Measurements from ENCODE around the gene BMPER.

BMPER gene

GRCh38 chr7:34015651-34016050, 110.3 kb downstream of the BMPER start:
- FAIRE-seq (no peak), DNase-seq (ENCODE audit: insufficient read length, low spot score) (no peak)

- no peak for DNase-seq (ENCODE audit: insufficient read length, low spot score)
- FAIRE-seq = no peak
Observed at GRCh38 chr7:34016876-34017275, 111.5 kb downstream of the BMPER start.

GRCh38 chr7:34019301-34019790, 114.0 kb downstream of the BMPER start:
- DNase-seq (ENCODE audit: insufficient read length, low spot score) = no peak
- no peak for FAIRE-seq

GRCh38 chr7:34022626-34023025, 117.3 kb downstream of the BMPER start:
- FAIRE-seq (no peak), DNase-seq (ENCODE audit: insufficient read length, low spot score) (no peak)

- FAIRE-seq (no peak), DNase-seq (ENCODE audit: insufficient read length, low spot score) (no peak)
Observed at GRCh38 chr7:34025600-34025999, 120.3 kb downstream of the BMPER start.

GRCh38 chr7:34026481-34027190, 121.3 kb downstream of the BMPER start:
- no peak for FAIRE-seq

GRCh38 chr7:34031156-34031555, 125.8 kb downstream of the BMPER start:
- no peak for DNase-seq (ENCODE audit: insufficient read length, low spot score)
- FAIRE-seq = no peak

More at GRCh38 chr7:34026481-34027190, 121.3 kb downstream of the BMPER start:
- no peak for DNase-seq (ENCODE audit: insufficient read length, low spot score)

GRCh38 chr7:34034728-34035127, 129.4 kb downstream of the BMPER start:
- DNase-seq (ENCODE audit: insufficient read length, low spot score) (no peak), FAIRE-seq (no peak)

- FAIRE-seq (no peak), DNase-seq (ENCODE audit: insufficient read length, low spot score) (no peak)
Observed at GRCh38 chr7:34036051-34036920, 130.9 kb downstream of the BMPER start.

GRCh38 chr7:34036972-34037792, 131.8 kb downstream of the BMPER start:
- DNase-seq (ENCODE audit: insufficient read length, low spot score) (no peak), FAIRE-seq (no peak)

GRCh38 chr7:34038816-34039470, 133.6 kb downstream of the BMPER start:
- DNase-seq (ENCODE audit: insufficient read length, low spot score) (no peak), FAIRE-seq (no peak)

GRCh38 chr7:34041707-34042106, 136.4 kb downstream of the BMPER start:
- no peak for DNase-seq (ENCODE audit: insufficient read length, low spot score)
- no peak for FAIRE-seq

GRCh38 chr7:34042406-34042805, 137.1 kb downstream of the BMPER start:
- DNase-seq (ENCODE audit: insufficient read length, low spot score) (no peak), FAIRE-seq (no peak)

GRCh38 chr7:34043461-34044305, 138.3 kb downstream of the BMPER start:
- no peak for FAIRE-seq
- no peak for DNase-seq (ENCODE audit: insufficient read length, low spot score)

GRCh38 chr7:34044306-34044643, 138.9 kb downstream of the BMPER start:
- no peak for FAIRE-seq

GRCh38 chr7:34044734-34045353, 139.5 kb downstream of the BMPER start:
- FAIRE-seq (no peak), DNase-seq (ENCODE audit: insufficient read length, low spot score) (no peak)

More at GRCh38 chr7:34044306-34044643, 138.9 kb downstream of the BMPER start:
- no peak for DNase-seq (ENCODE audit: insufficient read length, low spot score)

GRCh38 chr7:34048445-34048844, 143.1 kb downstream of the BMPER start:
- no peak for DNase-seq (ENCODE audit: insufficient read length, low spot score)
- no peak for FAIRE-seq

- DNase-seq (ENCODE audit: insufficient read length, low spot score) = no peak
- FAIRE-seq = no peak
Observed at GRCh38 chr7:34054075-34054474, 148.7 kb downstream of the BMPER start.

GRCh38 chr7:34057136-34057535, 151.8 kb downstream of the BMPER start:
- FAIRE-seq = no peak
- no peak for DNase-seq (ENCODE audit: insufficient read length, low spot score)

Data from GM19239 (cell line).